Fibroblast of villous mesenchyme (primary cell): ENCODE measurements around the gene KIT. TPM values are rescaled to one million over a fixed set of nuclear protein-coding genes. Genes with fewer than 3 reads are reported as not detected.

ENCODE experiments used
- DNase-seq: peaks from one replicate; pipeline ENCODE4 v3.0.0-alpha.2; 2010; ENCODE audit warnings: low read depth
- H3K4me3 ChIP-seq: 2 replicates; pipeline ENCODE4 v1.5.1; 2011; ENCODE audit warnings: low read depth, mild to moderate bottlenecking, low read length
- total RNA-seq: library from RNA; depleted of rRNA; stranded (reverse); fragments of >200 nt; gene quantifications from 2 replicates; pipeline ENCODE4 v1.2.3, GENCODE V29; 2012
- TF ChIP-seq, protein P1 (sequence below): IDR thresholded peaks from 2 replicates; pipeline ENCODE4 v1.5.1; 2012; ENCODE audit warnings: low read depth, mild to moderate bottlenecking, low read length; ENCODE audit not compliant: insufficient read depth

Gene KIT
- total RNA-seq, 1 donor = 2.2 TPM

DNA sequence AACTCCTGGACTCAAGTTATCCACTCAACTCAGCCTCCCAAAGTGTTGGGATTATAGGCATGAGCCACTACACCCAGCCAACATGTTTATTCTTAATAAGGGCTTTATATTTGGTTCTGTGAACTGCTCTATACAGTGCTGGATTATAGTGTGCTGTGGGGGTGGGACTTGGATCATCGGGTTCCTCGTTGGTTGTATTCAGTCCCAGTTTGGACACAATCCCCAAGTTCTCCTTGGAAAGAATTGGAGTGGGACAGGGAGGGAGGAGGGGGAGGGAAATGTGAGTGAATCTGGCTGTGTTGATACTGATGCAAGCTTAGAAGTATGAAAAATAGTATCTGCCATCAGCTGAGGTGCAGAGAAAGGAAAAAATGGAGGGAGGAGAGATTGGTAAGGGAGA lies 121.3 kb downstream of the KIT start:
- no peak overlapping the region for H3K4me3 ChIP-seq
- TF ChIP-seq, protein P1, sequence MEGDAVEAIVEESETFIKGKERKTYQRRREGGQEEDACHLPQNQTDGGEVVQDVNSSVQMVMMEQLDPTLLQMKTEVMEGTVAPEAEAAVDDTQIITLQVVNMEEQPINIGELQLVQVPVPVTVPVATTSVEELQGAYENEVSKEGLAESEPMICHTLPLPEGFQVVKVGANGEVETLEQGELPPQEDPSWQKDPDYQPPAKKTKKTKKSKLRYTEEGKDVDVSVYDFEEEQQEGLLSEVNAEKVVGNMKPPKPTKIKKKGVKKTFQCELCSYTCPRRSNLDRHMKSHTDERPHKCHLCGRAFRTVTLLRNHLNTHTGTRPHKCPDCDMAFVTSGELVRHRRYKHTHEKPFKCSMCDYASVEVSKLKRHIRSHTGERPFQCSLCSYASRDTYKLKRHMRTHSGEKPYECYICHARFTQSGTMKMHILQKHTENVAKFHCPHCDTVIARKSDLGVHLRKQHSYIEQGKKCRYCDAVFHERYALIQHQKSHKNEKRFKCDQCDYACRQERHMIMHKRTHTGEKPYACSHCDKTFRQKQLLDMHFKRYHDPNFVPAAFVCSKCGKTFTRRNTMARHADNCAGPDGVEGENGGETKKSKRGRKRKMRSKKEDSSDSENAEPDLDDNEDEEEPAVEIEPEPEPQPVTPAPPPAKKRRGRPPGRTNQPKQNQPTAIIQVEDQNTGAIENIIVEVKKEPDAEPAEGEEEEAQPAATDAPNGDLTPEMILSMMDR = no peak
- DNase-seq = no peak

DNA sequence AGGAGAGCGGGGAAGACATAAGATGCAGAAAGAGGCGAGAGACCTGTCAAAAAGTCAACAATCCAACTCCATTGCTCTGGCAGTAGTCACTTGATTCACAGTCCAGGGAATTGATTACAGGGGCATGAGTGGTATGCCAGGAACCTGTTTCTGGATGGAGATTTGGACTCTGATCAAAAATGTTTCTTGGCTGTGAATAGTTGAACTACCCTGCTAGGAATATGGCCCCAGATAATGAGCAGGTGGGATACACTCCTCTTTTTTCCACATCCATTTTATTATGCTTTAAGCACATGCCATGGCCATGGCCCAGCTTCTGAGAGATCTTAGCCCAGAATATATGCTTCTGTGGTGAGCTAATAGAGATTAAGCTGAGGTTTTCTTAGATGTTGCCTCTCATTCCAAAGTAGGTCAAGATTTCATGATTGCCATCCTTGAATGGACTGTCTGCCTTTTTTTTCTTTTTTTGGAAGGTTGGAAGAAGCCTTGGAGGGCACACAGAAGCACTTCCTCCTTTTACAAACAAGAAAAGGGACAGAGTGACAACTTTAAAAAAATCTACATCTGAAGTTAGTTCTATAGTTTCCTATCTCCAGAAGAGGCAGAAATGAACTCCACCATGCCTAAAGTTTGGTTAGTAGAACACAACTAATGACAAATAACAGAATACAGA lies 121.9 kb downstream of the KIT start:
- TF ChIP-seq, protein P1 = no peak
- no peak for DNase-seq
- no peak overlapping the region for H3K4me3 ChIP-seq

DNA sequence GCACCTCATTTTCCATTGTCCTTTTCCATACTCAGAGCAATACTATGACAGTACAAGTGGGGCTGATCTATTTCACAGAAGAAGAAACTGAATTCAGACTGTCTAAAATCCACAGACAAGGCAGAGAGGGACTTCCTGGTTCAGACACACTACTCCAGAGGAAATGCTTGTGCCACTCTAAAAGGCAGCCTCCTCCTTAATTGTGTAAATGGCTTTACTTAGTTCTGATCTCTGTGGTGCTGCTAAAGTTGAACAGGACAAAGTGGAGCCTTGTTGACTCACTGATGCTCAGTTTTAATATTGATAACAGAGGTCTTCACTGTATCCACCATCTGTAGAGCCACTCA lies 122.4 kb downstream of the KIT start:
- DNase-seq = no peak
- H3K4me3 ChIP-seq = no peak overlapping the region
- TF ChIP-seq, protein P1 = no peak

DNA sequence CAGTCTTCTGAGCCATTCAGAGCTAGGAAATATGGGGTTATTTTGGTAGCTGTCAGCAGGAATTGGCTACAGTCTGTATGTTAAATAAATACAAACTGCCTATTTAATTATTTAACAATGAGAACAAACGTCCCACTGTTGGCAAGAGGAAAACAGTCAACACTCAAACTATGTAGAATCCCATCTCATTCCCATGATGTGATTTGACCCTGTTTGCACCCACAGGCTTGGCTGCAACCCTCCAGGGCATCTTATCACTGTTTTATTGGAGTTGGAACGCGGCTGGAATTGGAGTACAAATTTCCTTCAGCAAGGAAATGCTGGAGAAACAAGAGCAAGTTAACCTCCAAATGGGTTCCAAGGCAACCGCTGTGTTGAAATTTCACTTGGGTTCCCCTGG lies 124.0 kb downstream of the KIT start:
- DNase-seq = no peak
- no peak overlapping the region for H3K4me3 ChIP-seq
- TF ChIP-seq, protein P1 = no peak

DNA sequence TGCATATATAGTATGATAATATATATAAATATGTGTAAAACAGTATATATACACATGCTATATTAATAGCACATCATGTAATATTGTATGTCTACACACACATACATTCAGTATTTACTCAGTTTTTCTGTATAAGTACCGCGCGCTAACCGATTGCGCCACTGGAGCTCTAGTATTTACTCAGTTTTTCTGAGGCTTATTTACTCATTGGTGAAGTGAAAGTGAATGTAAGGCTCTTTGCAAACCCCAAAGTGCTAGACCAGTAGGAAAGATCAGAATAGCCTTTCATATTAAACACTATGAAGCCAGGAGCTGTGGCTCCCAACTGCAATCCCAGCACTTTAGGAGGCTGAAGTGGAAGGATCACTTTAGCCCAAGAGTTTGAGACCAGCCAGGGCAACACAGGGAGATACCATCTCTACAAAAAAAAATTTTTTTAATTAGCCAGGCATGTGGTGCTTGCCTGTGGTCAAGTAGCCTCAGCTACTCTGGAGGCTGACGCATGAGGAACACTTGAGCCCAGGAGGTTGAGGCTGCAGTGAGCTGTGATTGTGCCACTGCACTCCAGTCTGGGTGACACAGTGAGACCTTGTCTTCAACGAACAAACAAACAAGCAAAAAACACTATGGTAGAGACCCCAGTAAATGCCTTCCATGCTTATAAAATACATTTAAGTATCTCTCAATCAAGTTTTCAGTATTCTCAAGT lies 125.8 kb downstream of the KIT start:
- TF ChIP-seq, protein P1 = no peak
- no peak for DNase-seq
- no peak overlapping the region for H3K4me3 ChIP-seq

GRCh38 chr4:54784161-54784671 lies 126.5 kb downstream of the KIT start:
- peak; percentile 88 for DNase-seq
- H3K4me3 ChIP-seq = no peak overlapping the region

More at GRCh38 chr4:54784161-54784671, 126.5 kb downstream of the KIT start:
- TF ChIP-seq, protein P1 = no peak
